Neural crest cell (in vitro differentiated cells): ENCODE results near the gene UAP1. TPM values are rescaled to one million over a fixed set of nuclear protein-coding genes. Genes with fewer than 3 reads are reported as not detected.

Source experiments
- DNase-seq: peaks from one replicate; pipeline ENCODE4 v3.0.0; 2021; ENCODE audit warnings: low read depth, mixed read lengths, low spot score
- H3K27ac Mint-ChIP-seq: one replicate; pipeline ENCODE4 v1.8.0; 2021; ENCODE audit warnings: mild to moderate bottlenecking, mixed read lengths; ENCODE audit not compliant: unreplicated experiment
- H3K27me3 Mint-ChIP-seq: 2 replicates; pipeline ENCODE4 v1.8.0; 2021; ENCODE audit warnings: low read depth, mild to moderate bottlenecking, mixed read lengths
- H3K36me3 Mint-ChIP-seq: 2 replicates; pipeline ENCODE4 v1.8.0; 2021; ENCODE audit warnings: low read depth, mild to moderate bottlenecking, mixed read lengths
- H3K4me1 Mint-ChIP-seq: 2 replicates; pipeline ENCODE4 v1.8.0; 2021; ENCODE audit warnings: mixed read lengths
- H3K4me3 Mint-ChIP-seq: one replicate; pipeline ENCODE4 v1.8.0; 2021; ENCODE audit warnings: mild to moderate bottlenecking, mixed read lengths
- H3K9me3 Mint-ChIP-seq: 2 replicates; pipeline ENCODE4 v1.8.0; 2021; ENCODE audit warnings: mixed read lengths
- total RNA-seq: library from RNA; stranded (reverse); gene quantifications from 2 replicates; pipeline ENCODE4 v1.2.1, GENCODE V29; 2021
- TF ChIP-seq, protein P1 (sequence below): fragments of 200-600 bp; sonication (generic); conservative IDR thresholded peaks from 2 replicates; pipeline ENCODE4 v1.5.0; 2021; ENCODE audit warnings: antibody characterized with exemption, mild to moderate bottlenecking

The UAP1 gene
- total RNA-seq, 1 donor from 2014 or later: 34.1 TPM

- no peaks in the 10 kb centered on the region for H3K27me3 Mint-ChIP-seq
- no peaks in the 10 kb centered on the region for H3K36me3 Mint-ChIP-seq
- peaks cover 2% of the 10 kb centered on the region for H3K9me3 Mint-ChIP-seq
- no peak overlapping the region for H3K4me3 Mint-ChIP-seq
- TF ChIP-seq, protein P1, sequence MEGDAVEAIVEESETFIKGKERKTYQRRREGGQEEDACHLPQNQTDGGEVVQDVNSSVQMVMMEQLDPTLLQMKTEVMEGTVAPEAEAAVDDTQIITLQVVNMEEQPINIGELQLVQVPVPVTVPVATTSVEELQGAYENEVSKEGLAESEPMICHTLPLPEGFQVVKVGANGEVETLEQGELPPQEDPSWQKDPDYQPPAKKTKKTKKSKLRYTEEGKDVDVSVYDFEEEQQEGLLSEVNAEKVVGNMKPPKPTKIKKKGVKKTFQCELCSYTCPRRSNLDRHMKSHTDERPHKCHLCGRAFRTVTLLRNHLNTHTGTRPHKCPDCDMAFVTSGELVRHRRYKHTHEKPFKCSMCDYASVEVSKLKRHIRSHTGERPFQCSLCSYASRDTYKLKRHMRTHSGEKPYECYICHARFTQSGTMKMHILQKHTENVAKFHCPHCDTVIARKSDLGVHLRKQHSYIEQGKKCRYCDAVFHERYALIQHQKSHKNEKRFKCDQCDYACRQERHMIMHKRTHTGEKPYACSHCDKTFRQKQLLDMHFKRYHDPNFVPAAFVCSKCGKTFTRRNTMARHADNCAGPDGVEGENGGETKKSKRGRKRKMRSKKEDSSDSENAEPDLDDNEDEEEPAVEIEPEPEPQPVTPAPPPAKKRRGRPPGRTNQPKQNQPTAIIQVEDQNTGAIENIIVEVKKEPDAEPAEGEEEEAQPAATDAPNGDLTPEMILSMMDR: peak; percentile 64
- H3K4me1 Mint-ChIP-seq: peaks cover 4% of the 10 kb centered on the region
- no peak for DNase-seq
- no peak overlapping the region for H3K27ac Mint-ChIP-seq
Observed at GRCh38 chr1:162627662-162628296, 66.3 kb downstream of the UAP1 start.

GRCh38 chr1:162629077-162629627, 67.6 kb downstream of the UAP1 start:
- Mint-ChIP-seq H3K9me3 (peaks cover 2% of the 10 kb centered on the region), H3K27me3 (no peaks in the 10 kb centered on the region), H3K4me1 (peaks cover 4% of the 10 kb centered on the region), H3K4me3 (no peak overlapping the region), H3K27ac (no peak overlapping the region), H3K36me3 (no peaks in the 10 kb centered on the region)
- TF ChIP-seq, protein P1: no peak
- DNase-seq: no peak

GRCh38 chr1:162629651-162630050, 68.1 kb downstream of the UAP1 start:
- Mint-ChIP-seq H3K27me3 (no peaks in the 10 kb centered on the region), H3K36me3 (no peaks in the 10 kb centered on the region), H3K4me1 (peaks cover 4% of the 10 kb centered on the region), H3K27ac (no peak overlapping the region), H3K9me3 (peaks cover under 1% of the 10 kb centered on the region), H3K4me3 (no peak overlapping the region)
- TF ChIP-seq, protein P1: no peak
- DNase-seq: no peak

DNA sequence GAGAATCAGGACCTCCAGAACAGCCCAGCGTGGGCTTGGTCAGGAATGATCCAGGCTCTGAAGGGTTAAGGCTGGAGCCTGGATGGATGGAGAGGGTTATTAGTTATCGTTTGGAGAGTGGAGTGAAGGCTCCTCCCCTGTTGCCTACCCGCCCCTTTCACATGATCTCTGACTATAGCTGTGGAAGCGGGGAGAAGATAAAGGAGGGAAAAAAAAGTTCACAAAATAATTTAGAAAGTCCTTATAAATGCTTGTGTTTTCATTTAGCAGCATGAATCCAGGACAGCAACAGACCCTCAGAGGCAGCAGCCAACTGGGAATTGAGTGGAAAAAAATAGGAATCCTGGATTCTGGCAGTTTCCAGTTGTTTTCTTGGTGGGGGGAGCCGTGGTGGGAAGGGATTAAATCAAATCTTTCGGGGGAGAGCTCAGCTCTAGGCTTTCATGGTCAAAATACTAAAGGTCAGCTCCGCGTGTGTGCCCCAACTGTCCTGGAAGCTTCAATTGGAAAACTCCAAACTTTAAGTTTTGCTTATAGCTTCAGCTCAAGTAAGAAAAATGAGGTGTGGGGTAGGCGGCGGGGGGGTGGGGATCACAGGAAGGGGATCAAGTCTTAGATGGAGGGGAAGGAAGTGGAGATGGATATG, 70.1 kb downstream of the UAP1 start:
- DNase-seq: no peak
- TF ChIP-seq, protein P1: no peak
- Mint-ChIP-seq H3K4me3 (no peak overlapping the region), H3K27ac (no peak overlapping the region), H3K27me3 (no peaks in the 10 kb centered on the region), H3K9me3 (no peaks in the 10 kb centered on the region), H3K4me1 (peaks cover 7% of the 10 kb centered on the region), H3K36me3 (no peaks in the 10 kb centered on the region)

DNA sequence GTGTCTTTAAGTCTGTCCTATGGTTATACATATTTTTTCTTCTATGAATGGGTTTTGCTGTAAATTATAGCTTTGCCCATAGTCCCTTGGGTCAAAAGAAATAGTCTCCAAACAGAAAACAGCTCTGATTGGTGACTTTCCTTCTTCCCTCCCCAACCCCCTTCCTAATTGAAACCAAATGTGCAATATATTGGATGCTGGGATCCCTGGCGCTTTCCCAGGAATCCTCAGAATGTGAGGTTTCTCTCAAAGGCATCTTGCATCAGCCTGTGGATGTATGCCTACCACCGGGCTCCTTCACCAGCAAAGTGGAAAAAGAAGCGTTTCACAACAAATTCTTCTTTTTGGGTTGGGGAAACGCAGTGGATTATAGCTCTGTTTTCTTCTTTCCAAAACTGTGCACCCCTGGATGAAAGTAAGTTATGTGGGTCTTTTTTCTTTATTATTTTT, 70.7 kb downstream of the UAP1 start, which contains the start of gene DDR2:
DDR2 (plus strand) TSS at position 248 of the 450 bp plus-strand sequence. CDS start 86,600 bp downstream, outside the sequence.
- H3K36me3 Mint-ChIP-seq: no peaks in the 10 kb centered on the region
- H3K4me3 Mint-ChIP-seq: peak within 1 kb of the TSS; percentile 35
- no peak for DNase-seq
- peaks cover 7% of the 10 kb centered on the region for H3K4me1 Mint-ChIP-seq
- no peaks in the 10 kb centered on the region for H3K27me3 Mint-ChIP-seq
- H3K27ac Mint-ChIP-seq: no peak within 1 kb of the TSS
- TF ChIP-seq, protein P1: no peak
- no peaks in the 10 kb centered on the region for H3K9me3 Mint-ChIP-seq
